ENCODE measurements around the gene ANKRD55. TPM values are rescaled to one million over a fixed set of nuclear protein-coding genes. Genes with fewer than 3 reads are reported as not detected.

ANKRD55 gene
- total RNA-seq, 1 donor from 2014 or later: 1.4 TPM

DNA sequence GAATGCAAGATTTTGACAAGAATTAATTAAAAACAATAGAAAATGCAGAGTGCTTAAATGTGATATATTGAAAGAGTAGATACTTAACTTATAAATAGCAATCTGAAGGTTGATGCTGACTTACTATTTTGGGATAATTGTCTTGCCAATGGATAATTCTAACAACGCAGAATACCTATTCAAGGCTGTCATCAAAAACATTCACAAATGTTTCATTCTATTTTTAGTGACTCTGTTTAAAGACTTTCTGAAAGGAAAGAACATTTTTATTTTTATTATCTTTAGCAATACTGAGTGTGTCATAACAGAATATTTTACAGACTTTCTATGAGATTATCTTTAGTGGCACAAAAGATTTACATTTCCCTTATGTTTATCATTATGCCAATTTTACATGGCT is 38.1 kb downstream of the ANKRD55 start:
- H3K4me1 Mint-ChIP-seq (ENCODE audit: low read depth): peaks cover 2% of the 10 kb centered on the region
- no peak overlapping the region for H3K4me3 Mint-ChIP-seq (ENCODE audit: low read depth)
- intact Hi-C loops (cut with micrococcal nuclease): no loop called here
- no peak for DNase-seq (ENCODE audit: low spot score)
- peaks cover 4% of the 10 kb centered on the region for H3K27me3 Mint-ChIP-seq (ENCODE audit: low read depth)
- peaks cover 6% of the 10 kb centered on the region for H3K9me3 Mint-ChIP-seq
- H3K27ac Mint-ChIP-seq: no peak overlapping the region
- H3K36me3 Mint-ChIP-seq (ENCODE audit: low read depth): no peaks in the 10 kb centered on the region

DNA sequence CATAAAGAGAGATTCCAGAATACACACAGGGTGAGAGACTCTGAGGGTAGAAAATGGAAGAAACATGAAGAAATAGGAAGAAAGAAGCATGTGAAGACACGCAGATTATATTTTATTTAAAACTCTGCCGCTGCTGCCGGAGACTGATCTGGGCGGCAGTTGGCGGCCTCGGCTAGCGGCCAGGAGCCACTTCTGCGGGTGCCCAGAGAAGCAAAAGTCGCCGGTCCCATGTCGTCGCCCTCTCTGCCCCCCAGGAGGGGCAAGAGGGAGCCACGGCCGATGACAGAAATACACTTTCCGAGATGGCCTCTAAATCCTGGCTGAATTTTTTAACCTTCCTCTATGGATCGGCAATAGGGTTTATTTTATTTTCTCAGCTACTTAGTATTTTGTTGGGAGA is 40.9 kb downstream of the ANKRD55 start:
- Mint-ChIP-seq H3K4me1 (ENCODE audit: low read depth) (peaks cover 2% of the 10 kb centered on the region), H3K9me3 (peaks cover 7% of the 10 kb centered on the region), H3K27me3 (ENCODE audit: low read depth) (peaks cover 4% of the 10 kb centered on the region), H3K4me3 (ENCODE audit: low read depth) (no peak overlapping the region), H3K27ac (no peak overlapping the region), H3K36me3 (ENCODE audit: low read depth) (no peaks in the 10 kb centered on the region)
- no peak for DNase-seq (ENCODE audit: low spot score)
- intact Hi-C loops (cut with micrococcal nuclease): no loop called here

DNA sequence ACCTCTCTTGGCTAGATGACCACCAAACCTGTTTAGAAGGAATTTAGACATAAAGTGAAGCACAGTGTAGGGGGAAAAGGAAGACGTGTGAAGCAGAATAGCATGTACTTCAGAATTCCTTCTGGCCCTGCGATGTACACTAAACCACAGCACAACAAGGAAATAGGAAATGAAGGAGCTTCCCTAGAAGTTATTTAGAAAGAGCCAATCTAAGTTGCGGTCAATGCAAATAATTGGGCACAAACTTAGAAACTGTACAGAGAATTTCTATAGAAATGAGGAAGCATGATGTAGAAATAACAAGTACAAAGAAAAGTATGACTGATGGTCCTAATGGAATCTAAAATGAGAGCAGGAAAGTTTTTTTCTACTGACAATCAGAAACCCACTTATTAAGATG is 41.5 kb downstream of the ANKRD55 start:
- H3K4me3 Mint-ChIP-seq (ENCODE audit: low read depth): no peak overlapping the region
- no peak for DNase-seq (ENCODE audit: low spot score)
- peaks cover 7% of the 10 kb centered on the region for H3K9me3 Mint-ChIP-seq
- no peak overlapping the region for H3K27ac Mint-ChIP-seq
- H3K27me3 Mint-ChIP-seq (ENCODE audit: low read depth): peaks cover 4% of the 10 kb centered on the region
- H3K36me3 Mint-ChIP-seq (ENCODE audit: low read depth): no peaks in the 10 kb centered on the region
- intact Hi-C loops (cut with micrococcal nuclease): no loop called here
- peaks cover 2% of the 10 kb centered on the region for H3K4me1 Mint-ChIP-seq (ENCODE audit: low read depth)

DNA sequence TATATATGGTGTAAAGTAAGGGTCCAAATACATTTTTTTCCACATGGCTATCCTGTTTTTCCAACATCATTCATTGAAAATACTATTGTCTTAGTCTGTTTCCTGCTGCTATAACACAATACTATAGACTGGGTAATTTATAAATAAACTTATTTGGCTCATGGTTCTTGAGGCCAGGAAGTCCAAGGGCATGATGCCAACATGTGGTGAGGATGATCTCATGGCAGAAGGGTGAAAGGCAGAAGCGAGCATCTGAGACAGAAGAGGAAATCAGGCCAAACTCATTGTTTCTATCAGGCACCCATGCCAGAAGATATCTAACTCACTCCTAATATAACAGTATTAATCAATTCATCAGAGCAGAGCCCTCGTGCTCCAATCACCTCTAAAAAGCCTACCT is 42.6 kb downstream of the ANKRD55 start:
- Mint-ChIP-seq H3K36me3 (ENCODE audit: low read depth) (no peaks in the 10 kb centered on the region), H3K4me1 (ENCODE audit: low read depth) (peaks cover 2% of the 10 kb centered on the region), H3K4me3 (ENCODE audit: low read depth) (no peak overlapping the region), H3K27ac (no peak overlapping the region), H3K27me3 (ENCODE audit: low read depth) (peaks cover 4% of the 10 kb centered on the region), H3K9me3 (peaks cover 7% of the 10 kb centered on the region)
- DNase-seq (ENCODE audit: low spot score): no peak
- intact Hi-C loops (cut with micrococcal nuclease): no loop called here

DNA sequence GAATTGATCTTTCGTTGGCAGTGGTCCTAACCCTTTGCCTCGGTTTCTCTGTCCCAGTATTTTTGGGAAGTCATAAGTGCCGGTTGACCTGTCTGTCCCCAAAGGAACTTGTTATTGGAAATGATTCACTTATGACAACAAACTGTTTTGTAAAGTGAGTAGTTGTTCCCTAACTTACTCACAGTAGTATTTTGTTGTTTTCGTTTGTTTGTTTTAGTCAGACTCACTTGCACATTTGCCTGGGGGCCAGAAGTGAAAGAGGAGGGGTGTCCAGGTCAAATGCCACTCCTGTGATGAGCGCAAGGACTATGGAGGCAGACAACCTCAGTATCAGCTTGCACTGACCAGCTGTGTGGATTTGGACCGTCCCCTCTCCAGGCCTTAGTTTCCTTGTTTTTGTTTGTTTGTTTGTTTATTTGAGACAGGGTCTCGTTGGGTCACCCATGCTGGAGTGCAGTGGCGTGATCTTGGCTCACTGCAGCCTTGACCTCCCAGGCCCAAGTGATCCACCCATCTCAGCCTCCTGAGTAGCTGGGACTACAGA is 47.3 kb downstream of the ANKRD55 start:
- Mint-ChIP-seq H3K9me3 (peaks cover 7% of the 10 kb centered on the region), H3K4me3 (ENCODE audit: low read depth) (no peak overlapping the region), H3K4me1 (ENCODE audit: low read depth) (peaks cover 5% of the 10 kb centered on the region), H3K36me3 (ENCODE audit: low read depth) (no peaks in the 10 kb centered on the region), H3K27me3 (ENCODE audit: low read depth) (peaks cover 4% of the 10 kb centered on the region), H3K27ac (no peak overlapping the region)
- DNase-seq (ENCODE audit: low spot score): no peak
- intact Hi-C loops (cut with micrococcal nuclease): no loop called here

- Mint-ChIP-seq H3K4me1 (ENCODE audit: low read depth) (peaks cover 5% of the 10 kb centered on the region), H3K9me3 (no peaks in the 10 kb centered on the region), H3K36me3 (ENCODE audit: low read depth) (no peaks in the 10 kb centered on the region), H3K27me3 (ENCODE audit: low read depth) (peaks cover 17% of the 10 kb centered on the region), H3K27ac (no peak overlapping the region), H3K4me3 (ENCODE audit: low read depth) (no peak overlapping the region)
- intact Hi-C loops (cut with micrococcal nuclease): no loop called here
- no peak for DNase-seq (ENCODE audit: low spot score)
Observed at GRCh38 chr5:56183506-56183905, 49.6 kb downstream of the ANKRD55 start.

GRCh38 chr5:56179442-56179841 is 53.7 kb downstream of the ANKRD55 start:
- peaks cover 25% of the 10 kb centered on the region for H3K27me3 Mint-ChIP-seq (ENCODE audit: low read depth)
- no peaks in the 10 kb centered on the region for H3K9me3 Mint-ChIP-seq
- H3K4me3 Mint-ChIP-seq (ENCODE audit: low read depth): no peak overlapping the region
- peaks cover 8% of the 10 kb centered on the region for H3K4me1 Mint-ChIP-seq (ENCODE audit: low read depth)
- DNase-seq (ENCODE audit: low spot score): no peak
- H3K27ac Mint-ChIP-seq: no peak overlapping the region
- no peaks in the 10 kb centered on the region for H3K36me3 Mint-ChIP-seq (ENCODE audit: low read depth)
- intact Hi-C loops (cut with micrococcal nuclease): no loop called here

- Mint-ChIP-seq H3K4me3 (ENCODE audit: low read depth) (no peak overlapping the region), H3K4me1 (ENCODE audit: low read depth) (peaks cover 8% of the 10 kb centered on the region), H3K9me3 (no peaks in the 10 kb centered on the region), H3K27me3 (ENCODE audit: low read depth) (peaks cover 28% of the 10 kb centered on the region), H3K27ac (no peak overlapping the region), H3K36me3 (ENCODE audit: low read depth) (no peaks in the 10 kb centered on the region)
- no peak for DNase-seq (ENCODE audit: low spot score)
- intact Hi-C loops (cut with micrococcal nuclease): no loop called here
Observed at GRCh38 chr5:56178823-56179222, 54.3 kb downstream of the ANKRD55 start.

GRCh38 chr5:56176871-56177533 is 56.1 kb downstream of the ANKRD55 start:
- intact Hi-C loops (cut with micrococcal nuclease): no loop called here
- H3K4me3 Mint-ChIP-seq (ENCODE audit: low read depth): no peak overlapping the region
- H3K27ac Mint-ChIP-seq: no peak overlapping the region
- H3K27me3 Mint-ChIP-seq (ENCODE audit: low read depth): peaks cover 26% of the 10 kb centered on the region
- no peaks in the 10 kb centered on the region for H3K9me3 Mint-ChIP-seq
- H3K4me1 Mint-ChIP-seq (ENCODE audit: low read depth): peaks cover 9% of the 10 kb centered on the region
- H3K36me3 Mint-ChIP-seq (ENCODE audit: low read depth): no peaks in the 10 kb centered on the region
- DNase-seq (ENCODE audit: low spot score): no peak

- DNase-seq (ENCODE audit: low spot score): no peak
Observed at GRCh38 chr5:56176155-56176798, 56.9 kb downstream of the ANKRD55 start.

DNA sequence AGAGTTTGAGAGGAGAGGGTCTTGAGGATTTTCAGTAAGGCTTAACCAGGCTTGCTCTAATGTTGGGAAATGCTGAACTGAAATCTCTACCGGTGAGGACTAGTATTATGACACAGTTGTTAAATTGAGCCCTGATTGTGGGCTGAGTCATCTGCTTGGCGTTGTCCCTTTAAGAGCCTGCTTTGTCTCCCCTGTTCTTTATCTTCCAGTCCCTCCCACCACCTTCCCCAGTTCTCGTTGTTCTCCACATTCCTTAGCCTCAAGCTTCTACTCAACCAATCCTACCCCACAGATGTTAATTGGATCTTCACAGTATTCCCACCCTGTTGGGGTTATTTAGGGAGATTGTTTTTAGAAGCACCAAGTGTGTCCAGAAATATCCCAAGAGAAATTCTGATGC is 57.6 kb downstream of the ANKRD55 start:
- peaks cover 31% of the 10 kb centered on the region for H3K27me3 Mint-ChIP-seq (ENCODE audit: low read depth)
- DNase-seq (ENCODE audit: low spot score): no peak
- H3K9me3 Mint-ChIP-seq: no peaks in the 10 kb centered on the region
- H3K27ac Mint-ChIP-seq: no peak overlapping the region
- peaks cover 16% of the 10 kb centered on the region for H3K4me1 Mint-ChIP-seq (ENCODE audit: low read depth)
- no peak overlapping the region for H3K4me3 Mint-ChIP-seq (ENCODE audit: low read depth)
- intact Hi-C loops (cut with micrococcal nuclease): no loop called here
- H3K36me3 Mint-ChIP-seq (ENCODE audit: low read depth): no peaks in the 10 kb centered on the region

More at GRCh38 chr5:56176155-56176798, 56.9 kb downstream of the ANKRD55 start:
- Mint-ChIP-seq H3K9me3 (no peaks in the 10 kb centered on the region), H3K27ac (no peak overlapping the region), H3K4me1 (ENCODE audit: low read depth) (peaks cover 11% of the 10 kb centered on the region), H3K36me3 (ENCODE audit: low read depth) (no peaks in the 10 kb centered on the region), H3K27me3 (ENCODE audit: low read depth) (peaks cover 26% of the 10 kb centered on the region), H3K4me3 (ENCODE audit: low read depth) (no peak overlapping the region)
- intact Hi-C loops (cut with micrococcal nuclease): no loop called here

GRCh38 chr5:56175021-56175420 is 58.1 kb downstream of the ANKRD55 start:
- peaks cover 27% of the 10 kb centered on the region for H3K27me3 Mint-ChIP-seq (ENCODE audit: low read depth)
- H3K36me3 Mint-ChIP-seq (ENCODE audit: low read depth): no peaks in the 10 kb centered on the region
- no peak overlapping the region for H3K4me3 Mint-ChIP-seq (ENCODE audit: low read depth)
- H3K9me3 Mint-ChIP-seq: no peaks in the 10 kb centered on the region
- peaks cover 16% of the 10 kb centered on the region for H3K4me1 Mint-ChIP-seq (ENCODE audit: low read depth)
- no peak for DNase-seq (ENCODE audit: low spot score)
- intact Hi-C loops (cut with micrococcal nuclease): no loop called here
- no peak overlapping the region for H3K27ac Mint-ChIP-seq

- intact Hi-C loops (cut with micrococcal nuclease): no loop called here
- no peak for DNase-seq (ENCODE audit: low spot score)
- no peak overlapping the region for H3K27ac Mint-ChIP-seq
- H3K9me3 Mint-ChIP-seq: no peaks in the 10 kb centered on the region
- H3K4me3 Mint-ChIP-seq (ENCODE audit: low read depth): no peak overlapping the region
- H3K27me3 Mint-ChIP-seq (ENCODE audit: low read depth): peaks cover 16% of the 10 kb centered on the region
- peaks cover 34% of the 10 kb centered on the region for H3K4me1 Mint-ChIP-seq (ENCODE audit: low read depth)
- H3K36me3 Mint-ChIP-seq (ENCODE audit: low read depth): no peaks in the 10 kb centered on the region
Observed at GRCh38 chr5:56172241-56172640, 60.9 kb downstream of the ANKRD55 start.
